Measurements from ENCODE around the gene TBCEL.
"Not testable (repeated sequence)": the region's sequence is repeated elsewhere in the genome, so short reads cannot be mapped to it uniquely, and the experiment has no call there.

Gene TBCEL

DNA sequence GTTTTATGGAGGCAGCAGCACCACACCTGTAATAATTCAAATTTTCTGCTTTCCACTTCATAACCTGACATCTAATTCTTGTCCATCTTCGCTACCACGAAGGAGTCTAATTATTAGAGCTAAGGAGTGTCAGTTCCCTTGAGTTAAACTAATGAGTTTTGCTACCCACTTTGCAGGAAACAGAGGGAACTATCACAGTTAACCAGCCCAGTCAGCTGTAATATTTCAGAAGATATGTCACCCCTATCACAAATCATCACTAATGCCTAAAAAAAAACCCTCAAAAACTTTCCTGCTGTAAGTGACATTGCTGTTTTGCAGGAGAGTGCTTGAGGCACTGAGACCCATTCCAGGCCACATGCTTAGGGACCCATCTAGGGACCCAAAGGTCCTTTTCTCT is 85.6 kb downstream of the TBCEL start:
- no peak for DNase-seq

DNA sequence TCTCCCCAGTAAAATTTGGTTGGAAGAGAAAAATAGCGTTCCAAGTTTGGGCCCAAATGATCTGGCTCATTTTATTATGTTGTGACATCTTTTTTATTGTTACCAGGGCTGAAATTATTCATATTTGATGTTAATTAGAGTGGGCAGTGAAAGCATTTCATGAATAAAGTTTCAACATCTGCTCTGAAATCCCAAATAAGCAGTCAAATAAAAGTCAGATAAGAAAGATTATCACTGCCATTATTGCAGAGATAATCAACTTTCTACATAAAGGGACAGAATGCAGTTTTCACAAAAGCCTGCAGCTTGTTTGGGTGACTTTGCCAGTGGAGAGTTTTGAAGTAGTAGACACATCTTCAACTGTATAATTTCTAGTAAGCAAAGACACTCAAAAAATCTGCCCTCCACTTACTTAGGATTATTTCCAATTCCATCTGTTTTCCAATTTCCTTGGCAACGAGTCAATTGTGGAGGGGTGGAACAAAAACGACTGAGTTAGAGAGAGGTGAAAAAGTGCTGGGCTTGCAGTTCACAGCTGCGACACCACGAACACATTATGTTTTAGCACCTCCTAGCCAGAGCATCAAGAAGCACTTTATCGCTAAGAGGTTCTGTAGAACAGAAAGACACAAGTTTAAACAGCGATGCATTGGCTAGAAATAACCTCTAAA is 86.1 kb downstream of the TBCEL start:
- no peak for DNase-seq

DNA sequence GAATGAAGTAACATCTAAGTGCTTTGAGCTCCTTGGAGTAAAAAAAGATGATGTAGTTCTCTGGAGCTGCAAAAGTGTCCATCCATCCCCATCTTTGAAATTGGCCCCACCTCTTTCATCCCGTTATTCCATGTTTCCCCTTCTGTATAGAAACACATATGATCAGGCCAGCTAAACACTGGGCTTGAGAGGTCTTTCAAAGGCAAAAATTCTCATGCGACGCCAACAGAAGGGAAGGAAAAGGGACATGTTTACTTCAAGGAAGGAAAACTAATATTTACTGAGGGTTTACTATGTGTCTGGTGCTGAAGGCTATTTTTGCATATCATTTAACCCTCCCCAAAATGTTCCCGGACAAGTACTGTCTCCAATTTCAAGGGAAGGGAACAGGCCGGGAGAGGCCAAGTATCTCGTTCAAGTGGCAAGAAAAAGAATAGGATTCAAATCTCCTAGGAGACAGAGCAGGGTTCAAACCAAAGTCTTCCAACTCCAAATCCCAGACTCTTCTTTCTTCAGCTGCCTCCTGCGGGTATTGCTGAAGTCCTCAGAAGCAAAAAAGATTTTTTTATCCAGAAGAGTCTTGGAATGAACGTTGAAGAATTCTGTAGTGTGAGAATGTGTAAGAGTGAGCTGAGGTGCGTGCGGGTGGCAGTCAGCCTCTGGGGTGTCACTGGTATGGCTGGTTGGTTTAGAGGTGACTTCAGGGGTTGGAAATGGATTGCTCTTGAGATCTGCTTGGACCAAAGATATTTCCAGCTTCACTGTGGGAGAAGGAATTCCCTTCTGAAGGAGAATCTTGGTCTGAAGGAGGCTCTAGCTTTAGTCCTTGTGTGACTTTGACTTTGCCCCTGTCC is 87.2 kb downstream of the TBCEL start:
- no peak for DNase-seq

DNA sequence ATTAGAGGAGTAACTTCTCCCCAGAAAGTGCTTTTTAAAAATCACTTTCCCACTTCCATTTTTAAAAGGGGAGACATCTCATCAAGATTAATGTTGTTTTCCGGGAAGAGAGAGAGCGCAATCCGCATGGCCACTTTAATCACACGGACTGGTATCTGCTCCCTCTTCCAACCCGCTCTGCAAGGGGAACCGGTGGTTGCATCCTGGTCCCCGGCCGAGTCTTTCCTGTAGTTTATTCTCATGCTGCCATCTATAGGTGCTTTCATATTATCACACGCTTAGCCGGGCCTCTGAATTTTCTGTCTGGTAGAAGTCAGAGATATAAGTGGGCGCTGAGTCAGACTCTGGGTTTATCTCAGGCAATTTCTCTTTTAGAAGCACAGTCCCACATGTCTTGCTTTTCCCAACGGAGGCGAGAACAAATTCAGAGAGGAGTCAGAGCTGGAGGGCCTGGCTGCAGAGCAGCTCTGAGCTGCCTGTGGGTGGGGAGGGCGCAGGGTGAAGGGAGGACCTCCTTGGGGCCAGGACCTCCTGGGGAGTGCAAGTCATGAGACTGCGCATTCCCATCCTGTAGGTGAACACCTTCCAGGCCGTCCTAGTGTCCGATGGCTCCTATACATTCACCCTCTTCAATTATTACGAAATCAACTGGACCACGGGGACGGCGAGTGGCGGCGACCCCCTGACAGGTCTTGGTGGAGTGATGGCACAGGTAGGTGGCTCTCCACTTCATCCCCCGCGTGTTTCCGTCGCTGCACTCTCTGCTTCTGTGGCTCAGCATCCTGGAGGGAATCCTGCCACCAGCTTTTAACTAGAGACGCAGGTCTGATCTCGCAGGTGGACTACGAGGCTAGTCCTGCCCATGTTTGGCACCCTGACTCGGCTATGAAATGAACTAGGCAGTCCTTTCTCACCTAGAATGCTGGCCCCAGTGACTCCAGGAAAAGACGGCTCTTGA is 88.9 kb downstream of the TBCEL start:
- DNase-seq, result peak; percentile 27

DNA sequence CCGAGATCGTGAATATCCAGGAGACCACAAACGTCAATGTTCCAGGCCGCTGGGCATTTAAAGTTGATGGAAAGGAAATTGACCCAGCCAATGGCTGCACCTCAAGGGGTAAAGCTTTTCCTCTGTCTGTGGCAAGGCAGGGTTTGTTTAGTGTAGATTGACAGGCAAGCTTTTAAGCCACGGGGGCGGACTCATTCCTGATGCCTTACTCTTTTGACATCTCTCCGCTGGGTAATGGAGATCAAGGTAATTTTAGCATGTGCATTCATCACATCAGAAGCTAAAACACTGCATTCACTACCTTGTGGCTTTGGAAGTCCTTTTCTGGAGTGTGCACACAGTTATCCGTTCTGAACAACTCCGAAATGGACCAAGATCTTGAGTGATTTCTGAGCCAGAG is 89.7 kb downstream of the TBCEL start:
- DNase-seq, result no peak

DNA sequence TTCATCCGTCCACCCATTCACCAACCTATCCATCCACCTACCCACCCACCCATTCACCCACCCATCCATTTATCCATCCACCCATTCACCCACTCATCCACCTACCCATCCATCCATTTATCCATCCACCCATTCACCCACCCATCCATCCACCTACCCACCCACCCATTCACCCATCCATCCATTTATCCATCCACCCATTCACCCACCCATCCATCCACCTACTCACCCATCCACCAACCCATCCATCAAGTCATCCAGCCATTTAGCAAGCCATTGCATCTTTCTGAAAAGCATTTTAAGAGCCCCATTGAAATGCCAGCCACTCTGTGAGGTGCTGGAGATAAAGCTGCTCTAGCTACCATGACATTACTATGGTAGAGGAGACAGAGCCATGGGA is 91.1 kb downstream of the TBCEL start:
- not testable (repeated sequence) for DNase-seq

DNA sequence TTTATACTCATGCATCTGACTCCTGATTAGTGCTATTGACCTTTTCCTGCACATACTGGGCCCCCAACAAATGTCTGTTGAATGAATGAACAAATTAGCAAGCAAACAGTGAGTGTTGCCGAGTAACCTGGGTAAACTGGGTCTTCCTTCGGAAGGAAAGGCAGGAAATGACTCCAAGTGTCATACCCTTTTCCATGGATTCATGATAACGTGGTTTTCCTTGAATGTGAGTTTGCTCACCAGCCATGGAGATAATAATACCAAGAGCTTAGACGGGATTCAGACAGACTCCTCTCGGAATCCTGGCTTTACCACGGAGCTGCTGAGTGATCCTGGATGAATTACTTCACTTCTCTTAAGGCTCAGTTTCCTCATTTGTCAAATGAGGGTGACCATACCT is 93.9 kb downstream of the TBCEL start:
- no peak for DNase-seq

DNA sequence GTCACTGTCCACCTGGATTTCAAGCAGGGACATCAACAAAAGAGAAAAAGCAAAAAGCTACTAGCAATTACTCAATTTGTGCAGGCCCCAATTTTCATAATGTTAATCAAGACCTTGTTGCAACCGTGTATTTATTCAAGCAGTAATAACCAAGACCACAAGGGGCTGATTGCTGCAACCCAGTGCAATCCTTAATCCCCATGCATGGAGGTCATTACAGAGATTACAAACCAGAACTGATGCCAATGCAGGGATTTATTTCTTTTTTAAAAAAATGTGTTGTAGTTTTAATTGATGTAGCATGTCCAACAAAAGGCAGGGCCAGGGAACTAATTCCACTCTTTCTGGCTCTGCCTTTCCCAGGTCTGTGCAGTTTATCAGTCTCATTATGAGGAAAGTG is 95.5 kb downstream of the TBCEL start:
- DNase-seq, result no peak

DNA sequence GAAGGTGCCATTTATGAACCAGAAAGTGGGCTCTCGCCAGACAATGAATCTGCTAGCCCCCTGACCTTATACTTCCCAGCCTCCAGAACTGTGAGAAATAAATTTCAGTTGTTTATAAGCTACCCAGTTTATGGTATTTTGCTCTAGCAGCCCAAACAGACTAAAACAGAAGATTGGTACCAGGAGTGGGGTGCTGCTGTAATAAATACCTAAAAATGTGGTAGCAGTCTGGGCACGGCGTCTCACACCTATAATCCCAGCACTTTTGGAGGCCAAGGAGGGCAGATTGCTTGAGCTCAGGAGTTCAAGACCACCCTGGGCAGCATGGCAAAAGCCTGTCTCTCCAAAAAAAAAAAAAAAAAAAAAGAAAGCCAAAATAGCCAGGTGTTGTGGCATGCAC is 98.4 kb downstream of the TBCEL start:
- DNase-seq, result no peak

DNA sequence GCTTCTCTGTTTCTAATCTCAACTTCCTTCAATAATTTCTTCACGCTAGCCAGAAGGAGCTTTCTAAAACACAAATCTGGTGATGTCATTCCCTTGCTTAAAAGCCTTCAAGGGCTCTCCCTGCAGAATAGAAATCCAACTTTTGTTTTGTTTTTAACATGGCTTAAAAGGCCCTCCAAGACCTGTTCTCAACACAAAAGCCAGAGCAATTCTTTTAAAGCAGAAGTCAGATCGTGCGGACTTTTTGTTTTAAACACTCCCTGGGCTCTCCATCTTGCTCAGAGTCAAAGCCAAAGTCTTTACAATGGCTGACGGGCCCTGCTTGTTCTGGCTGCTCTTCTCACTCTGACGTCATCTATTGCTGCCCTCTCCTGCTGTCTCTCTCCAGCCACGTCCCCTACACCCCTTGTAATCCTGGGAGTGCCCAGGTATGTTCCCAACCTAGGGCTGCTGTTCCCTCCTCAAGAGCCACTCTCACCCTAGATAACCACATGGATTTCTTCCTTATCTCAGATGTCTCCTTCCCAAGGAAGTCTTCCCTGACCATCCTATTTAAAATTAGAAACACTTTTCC is 99.7 kb downstream of the TBCEL start:
- no peak for DNase-seq

DNA sequence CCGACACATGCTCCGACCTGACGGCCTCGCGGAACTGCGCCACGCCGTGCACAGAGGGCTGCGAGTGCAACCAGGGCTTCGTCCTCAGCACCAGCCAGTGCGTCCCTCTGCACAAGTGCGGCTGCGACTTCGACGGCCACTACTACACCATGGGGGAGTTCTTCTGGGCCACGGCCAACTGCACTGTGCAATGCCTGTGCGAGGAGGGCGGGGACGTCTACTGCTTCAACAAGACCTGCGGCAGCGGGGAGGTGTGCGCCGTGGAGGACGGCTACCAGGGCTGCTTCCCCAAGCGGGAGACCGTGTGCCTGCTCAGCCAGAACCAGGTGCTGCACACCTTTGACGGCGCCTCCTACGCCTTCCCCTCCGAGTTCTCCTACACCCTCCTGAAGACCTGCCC is 103.9 kb downstream of the TBCEL start:
- DNase-seq, result no peak

DNA sequence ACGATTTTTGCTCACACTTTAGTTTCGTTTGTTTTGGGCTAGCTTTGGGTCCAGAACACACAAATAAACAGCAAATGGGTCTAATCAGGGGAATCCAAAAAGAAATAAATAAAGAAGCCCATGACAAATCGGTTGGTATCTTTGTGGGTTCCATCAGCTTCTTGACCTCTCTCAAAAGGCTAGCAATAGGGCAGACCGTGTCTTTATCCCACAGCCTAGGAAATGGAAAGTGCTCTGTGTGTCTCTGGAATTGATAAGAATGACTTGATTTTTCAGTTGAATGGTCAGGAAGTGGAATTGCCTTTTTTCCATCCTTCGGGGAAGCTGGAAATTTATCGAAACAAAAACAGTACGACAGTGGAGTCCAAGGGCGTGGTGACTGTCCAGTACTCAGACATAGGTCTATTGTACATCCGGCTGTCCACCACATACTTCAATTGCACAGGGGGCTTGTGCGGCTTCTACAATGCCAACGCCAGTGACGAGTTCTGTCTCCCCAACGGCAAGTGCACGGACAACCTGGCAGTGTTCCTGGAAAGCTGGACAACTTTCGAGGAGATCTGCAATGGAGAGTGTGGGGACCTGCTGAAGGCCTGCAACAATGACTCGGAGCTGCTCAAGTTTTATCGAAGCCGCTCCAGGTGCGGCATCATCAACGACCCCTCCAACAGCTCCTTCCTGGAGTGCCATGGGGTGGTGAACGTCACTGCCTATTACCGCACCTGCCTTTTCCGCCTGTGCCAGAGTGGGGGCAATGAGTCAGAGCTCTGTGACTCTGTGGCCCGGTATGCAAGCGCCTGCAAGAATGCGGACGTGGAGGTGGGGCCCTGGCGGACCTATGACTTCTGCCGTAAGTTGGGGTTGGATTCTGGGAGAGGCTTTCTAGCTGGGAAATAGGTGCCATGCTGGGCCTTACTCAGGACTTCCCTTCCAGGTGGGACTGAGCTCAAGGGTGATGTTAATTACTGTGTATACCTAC is 105.7 kb downstream of the TBCEL start:
- DNase-seq, result no peak

DNA sequence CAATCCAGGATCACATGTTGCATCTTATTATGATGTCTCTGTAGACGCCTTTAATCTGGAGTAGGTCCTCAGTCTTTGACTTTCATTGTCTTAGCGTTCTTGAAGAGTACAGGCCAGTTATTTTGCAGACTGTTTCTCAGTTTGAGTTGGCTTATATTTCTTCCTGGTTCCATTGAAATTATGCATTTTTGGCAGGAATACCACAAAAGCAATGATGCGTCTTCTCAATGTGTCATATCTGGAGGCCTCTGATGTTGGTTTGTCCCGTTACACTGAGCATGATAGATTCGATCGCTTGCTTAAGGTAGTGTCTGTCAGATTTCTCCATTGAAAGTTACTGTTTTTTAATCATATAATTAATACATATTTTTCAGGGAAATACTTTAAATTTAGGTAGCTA is 107.8 kb downstream of the TBCEL start:
- DNase-seq, result no peak

DNA sequence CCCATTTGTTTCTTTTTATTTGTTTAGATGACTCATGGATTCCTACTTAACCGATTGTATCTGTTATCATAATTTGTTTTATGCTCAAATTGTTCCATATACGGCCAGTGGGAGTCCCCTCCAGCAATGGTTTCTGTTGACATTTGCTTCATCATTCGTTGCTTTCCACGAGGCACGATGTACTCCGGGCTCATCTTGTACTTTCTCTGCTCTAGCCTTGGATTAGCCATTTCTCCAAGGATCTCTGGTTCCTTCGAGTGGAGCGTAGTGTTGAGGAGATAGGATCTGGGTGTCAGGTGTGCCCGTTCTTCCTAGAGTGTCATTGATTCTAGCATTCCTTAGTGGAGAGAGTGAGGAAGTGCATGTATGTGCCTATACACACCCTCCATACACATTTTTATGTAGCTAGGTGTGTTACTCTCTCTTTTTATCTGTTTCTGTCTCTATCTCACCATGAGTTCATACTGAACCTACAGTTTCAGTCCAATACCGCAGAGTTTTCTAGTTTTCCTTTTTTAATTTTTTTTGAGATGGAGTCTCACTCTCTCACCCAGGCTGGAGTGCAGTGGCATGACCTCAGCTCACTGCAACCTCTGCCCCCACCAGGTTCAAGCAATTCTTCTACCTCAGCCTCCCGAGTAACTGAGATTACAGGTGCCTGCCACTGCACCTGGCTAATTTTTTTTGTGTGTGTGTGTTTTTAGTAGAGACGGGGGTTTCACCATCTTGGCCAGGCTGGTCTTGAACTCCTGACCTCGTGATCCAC is 108.5 kb downstream of the TBCEL start:
- no peak for DNase-seq

DNA sequence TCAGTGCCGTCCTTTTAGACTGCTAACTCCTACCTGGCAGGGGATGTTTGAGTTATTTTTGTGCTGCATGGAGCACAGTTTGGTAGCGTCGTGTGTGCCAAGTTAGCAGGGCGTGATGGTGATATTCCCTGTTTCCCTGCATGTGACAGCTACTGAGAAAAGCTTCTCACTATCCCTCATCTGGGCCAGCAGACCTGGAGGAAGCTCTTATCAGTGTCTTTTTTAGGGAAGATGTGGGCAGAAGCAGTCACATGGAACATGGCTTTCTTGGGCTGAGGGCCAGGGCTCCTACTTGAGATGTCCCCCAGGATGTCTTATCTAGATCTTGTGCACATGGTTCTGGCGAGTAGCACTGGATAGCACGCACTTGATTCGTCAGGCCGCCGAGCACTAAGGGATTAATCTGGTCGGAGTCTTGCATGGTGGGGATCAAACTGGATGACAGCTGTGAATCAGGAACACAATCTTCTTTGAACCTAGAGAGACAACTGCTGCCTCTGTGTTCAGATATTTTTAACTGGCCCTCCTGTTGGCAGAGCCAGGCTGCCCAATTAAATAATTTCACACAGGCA is 110.9 kb downstream of the TBCEL start:
- no peak for DNase-seq

DNA sequence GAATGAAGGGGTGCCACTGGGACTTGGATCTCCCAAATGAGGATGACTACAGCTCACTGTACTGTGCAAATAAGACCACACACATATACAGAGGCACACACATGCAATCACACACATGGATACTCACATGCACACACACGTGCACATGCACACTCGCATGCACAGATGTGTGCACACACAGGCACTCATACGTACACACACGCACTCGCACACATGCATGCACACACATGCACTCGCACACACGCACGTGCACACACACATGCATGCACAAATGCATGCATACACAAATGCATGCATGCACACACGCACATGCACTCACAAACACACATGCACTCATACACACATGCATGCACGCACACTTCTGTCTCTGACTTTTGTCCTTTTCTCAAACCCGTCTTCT is 113.1 kb downstream of the TBCEL start:
- no peak for DNase-seq

DNA sequence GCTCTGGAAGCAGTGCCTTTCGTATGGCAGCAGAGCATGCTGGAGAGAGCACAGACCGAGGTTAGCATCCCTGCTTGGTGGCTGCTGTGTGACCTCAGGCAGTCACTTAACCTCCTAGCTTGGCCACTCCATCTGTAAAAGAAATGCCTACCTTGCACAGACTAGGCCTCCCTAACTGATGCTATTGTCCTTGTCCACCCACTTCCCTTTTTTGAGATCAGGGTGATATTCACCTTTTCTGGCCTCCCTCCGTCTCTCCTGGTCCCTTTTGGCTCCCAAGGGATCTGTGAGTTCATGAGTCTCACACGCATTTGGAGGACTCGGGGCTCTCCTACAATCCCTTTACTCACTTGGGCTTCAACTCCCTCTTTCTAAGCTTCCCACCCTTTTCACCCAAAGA is 114.4 kb downstream of the TBCEL start:
- no peak for DNase-seq

DNA sequence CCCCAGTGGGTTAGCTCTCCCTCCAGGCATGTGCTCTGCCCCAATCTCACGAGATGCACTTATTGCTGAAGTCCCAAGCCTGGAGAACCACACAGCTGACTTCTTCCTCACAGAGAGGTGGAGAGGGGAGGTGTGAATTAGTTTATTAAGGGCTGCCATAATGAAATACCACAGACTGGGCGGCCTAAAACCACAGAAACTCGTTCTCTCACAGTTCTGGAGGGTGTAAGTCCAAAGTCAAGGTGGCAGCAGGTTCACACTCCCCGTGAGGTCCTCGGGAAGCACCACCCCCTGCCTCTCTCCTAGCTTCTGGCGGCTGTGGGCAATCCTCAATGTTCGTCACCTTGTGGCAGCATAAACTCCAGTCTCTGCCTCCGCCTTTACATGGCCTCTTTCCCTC is 116.5 kb downstream of the TBCEL start:
- DNase-seq, result no peak
